Osteocyte (in vitro differentiated cells): ENCODE results near the gene GNAQ. TPM values are rescaled to one million over a fixed set of nuclear protein-coding genes. Genes with fewer than 3 reads are reported as not detected.

Experiments used
- DNase-seq: peaks from one replicate; pipeline ENCODE4 v3.0.0; 2021; ENCODE audit warnings: mixed read lengths; ENCODE audit not compliant: unreplicated experiment; ENCODE audit errors: extremely low spot score
- H3K27ac Mint-ChIP-seq: one replicate; pipeline ENCODE4 v1.8.0; 2021; ENCODE audit warnings: mild to moderate bottlenecking, mixed read lengths; ENCODE audit not compliant: unreplicated experiment
- H3K27me3 Mint-ChIP-seq: one replicate; pipeline ENCODE4 v1.8.0; 2021; ENCODE audit warnings: mixed read lengths; ENCODE audit not compliant: unreplicated experiment
- H3K36me3 Mint-ChIP-seq: one replicate; pipeline ENCODE4 v1.8.0; 2021; ENCODE audit warnings: mixed read lengths; ENCODE audit not compliant: unreplicated experiment
- H3K4me1 Mint-ChIP-seq: one replicate; pipeline ENCODE4 v1.8.0; 2021; ENCODE audit warnings: mixed read lengths; ENCODE audit not compliant: unreplicated experiment
- H3K4me3 Mint-ChIP-seq: one replicate; pipeline ENCODE4 v1.8.0; 2021; ENCODE audit warnings: mild to moderate bottlenecking, moderate library complexity, mixed read lengths; ENCODE audit not compliant: unreplicated experiment
- H3K9me3 Mint-ChIP-seq: one replicate; pipeline ENCODE4 v1.8.0; 2021; ENCODE audit warnings: mixed read lengths; ENCODE audit not compliant: unreplicated experiment
- total RNA-seq: library from RNA; stranded (reverse); gene quantifications from 2 replicates; pipeline ENCODE4 v1.2.1, GENCODE V29; 2021
- TF ChIP-seq, protein P1 (sequence below): fragments of 200-600 bp; sonication (generic); IDR thresholded peaks from 2 replicates; pipeline ENCODE4 v1.5.0; 2021; ENCODE audit warnings: antibody characterized with exemption, mild to moderate bottlenecking, moderate library complexity

The GNAQ gene
- total RNA-seq, 1 donor from 2014 or later = 65.9 TPM

DNA sequence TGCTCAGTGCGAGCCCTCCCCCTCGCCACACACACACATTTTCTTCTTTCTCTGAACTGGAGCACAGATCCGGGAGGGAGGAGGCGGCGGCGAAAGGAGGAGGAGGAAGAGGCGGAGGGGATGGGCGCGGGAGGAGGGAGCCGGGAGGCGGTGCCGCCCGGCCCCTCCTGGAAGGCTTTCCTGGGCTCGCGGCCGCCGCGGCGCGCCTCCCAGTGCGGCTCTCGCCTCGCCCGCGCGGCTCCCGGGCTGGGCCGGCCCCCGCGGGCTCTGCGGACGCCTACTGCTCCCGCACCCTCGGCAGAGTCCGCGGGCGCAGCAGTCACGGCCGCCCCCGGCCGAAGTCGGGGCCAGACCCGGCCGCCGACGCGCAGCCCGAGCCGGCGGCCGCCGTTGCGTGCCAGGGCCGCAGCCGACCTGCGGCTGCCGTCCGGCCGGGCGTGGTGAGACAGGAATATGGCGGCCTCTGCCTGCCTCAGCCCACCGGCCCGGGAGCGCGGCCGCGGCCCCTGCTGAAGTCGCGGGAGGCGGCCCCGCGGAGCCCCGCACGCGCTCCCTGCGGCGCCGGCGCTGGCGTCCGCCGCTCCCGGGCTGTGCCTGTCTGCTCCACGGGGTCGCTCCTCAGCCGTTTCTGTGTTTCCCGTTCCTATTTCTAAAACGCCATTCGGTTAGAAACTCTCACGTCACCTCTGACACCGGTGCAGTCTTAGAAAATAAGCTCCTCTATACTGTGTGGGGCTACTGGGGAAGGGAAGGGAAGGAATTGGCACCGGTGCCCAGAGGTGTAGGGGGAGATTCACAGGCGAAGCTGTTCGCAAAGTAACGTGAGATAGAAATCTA, 500 bp upstream of the GNAQ start:
- Mint-ChIP-seq H3K4me1 (peaks cover 40% of the 10 kb centered on the region), H3K27ac (peak overlapping the region; percentile 96), H3K9me3 (no peaks in the 10 kb centered on the region), H3K27me3 (no peaks in the 10 kb centered on the region), H3K36me3 (no peaks in the 10 kb centered on the region), H3K4me3 (peak overlapping the region; percentile 90)
- DNase-seq = peak; percentile 96
- TF ChIP-seq, protein P1, sequence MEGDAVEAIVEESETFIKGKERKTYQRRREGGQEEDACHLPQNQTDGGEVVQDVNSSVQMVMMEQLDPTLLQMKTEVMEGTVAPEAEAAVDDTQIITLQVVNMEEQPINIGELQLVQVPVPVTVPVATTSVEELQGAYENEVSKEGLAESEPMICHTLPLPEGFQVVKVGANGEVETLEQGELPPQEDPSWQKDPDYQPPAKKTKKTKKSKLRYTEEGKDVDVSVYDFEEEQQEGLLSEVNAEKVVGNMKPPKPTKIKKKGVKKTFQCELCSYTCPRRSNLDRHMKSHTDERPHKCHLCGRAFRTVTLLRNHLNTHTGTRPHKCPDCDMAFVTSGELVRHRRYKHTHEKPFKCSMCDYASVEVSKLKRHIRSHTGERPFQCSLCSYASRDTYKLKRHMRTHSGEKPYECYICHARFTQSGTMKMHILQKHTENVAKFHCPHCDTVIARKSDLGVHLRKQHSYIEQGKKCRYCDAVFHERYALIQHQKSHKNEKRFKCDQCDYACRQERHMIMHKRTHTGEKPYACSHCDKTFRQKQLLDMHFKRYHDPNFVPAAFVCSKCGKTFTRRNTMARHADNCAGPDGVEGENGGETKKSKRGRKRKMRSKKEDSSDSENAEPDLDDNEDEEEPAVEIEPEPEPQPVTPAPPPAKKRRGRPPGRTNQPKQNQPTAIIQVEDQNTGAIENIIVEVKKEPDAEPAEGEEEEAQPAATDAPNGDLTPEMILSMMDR = no peak

DNA sequence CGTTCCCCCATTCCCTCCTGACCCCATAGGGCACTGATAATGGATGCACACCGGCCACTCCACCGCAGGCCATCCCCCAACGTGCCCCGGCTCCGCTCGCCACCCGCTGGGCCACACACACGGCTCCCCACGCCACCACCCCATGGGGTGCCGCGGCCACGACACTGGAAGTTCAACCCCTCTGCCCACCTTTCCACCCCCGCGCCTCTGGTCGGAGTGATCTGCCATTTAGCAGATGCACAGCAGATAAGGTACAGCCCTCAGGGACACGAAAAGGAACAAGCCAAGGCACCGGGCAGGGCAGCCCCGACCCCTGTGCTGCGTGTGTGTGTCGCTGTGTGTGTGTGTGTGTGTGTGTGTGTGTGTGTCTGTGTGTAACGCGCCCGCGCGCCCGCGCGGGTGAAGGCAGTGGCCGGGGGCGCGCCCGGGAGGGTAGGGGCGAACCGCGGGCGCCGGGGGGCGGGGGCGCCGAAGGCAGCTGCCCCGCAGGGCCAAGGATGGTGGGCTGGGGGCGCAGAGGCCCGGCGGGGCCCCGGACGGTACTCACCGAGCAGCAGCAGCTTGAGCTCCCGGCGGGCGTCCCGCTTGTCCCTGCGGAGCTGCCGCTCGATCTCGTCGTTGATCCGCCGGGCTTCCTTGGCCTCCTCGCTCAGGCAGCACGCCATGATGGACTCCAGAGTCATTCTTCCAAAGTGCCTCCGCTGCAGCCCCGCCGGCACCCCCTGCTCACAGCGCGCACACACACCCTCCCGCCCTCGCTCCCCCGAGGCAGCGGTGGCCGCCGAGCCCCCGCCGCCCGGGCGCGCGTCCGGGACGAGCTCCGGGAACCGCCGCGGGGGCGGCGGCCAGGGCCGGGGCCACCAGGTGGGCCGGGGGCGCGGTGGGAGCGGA, 813 bp downstream of the GNAQ start:
- Mint-ChIP-seq H3K27ac (peak overlapping the region; percentile 92), H3K4me1 (peaks cover 53% of the 10 kb centered on the region), H3K27me3 (no peaks in the 10 kb centered on the region), H3K9me3 (no peaks in the 10 kb centered on the region), H3K4me3 (peak overlapping the region; percentile 96), H3K36me3 (no peaks in the 10 kb centered on the region)
- TF ChIP-seq, protein P1 = no peak
- no peak for DNase-seq

DNA sequence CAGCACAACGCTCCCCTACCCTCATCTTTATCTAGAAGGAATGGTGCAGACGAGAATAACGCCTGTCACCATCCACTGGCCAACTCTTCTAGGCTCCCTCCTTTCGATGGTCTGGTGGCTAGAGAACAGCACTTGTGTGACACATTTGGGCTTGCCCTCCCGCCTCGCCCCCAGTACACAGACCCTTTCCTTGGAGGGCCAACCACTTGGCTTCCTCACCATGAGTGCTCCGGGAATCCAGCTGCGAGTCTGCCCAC, 1.4 kb downstream of the GNAQ start:
- Mint-ChIP-seq H3K27me3 (no peaks in the 10 kb centered on the region), H3K4me1 (peaks cover 57% of the 10 kb centered on the region), H3K9me3 (no peaks in the 10 kb centered on the region), H3K4me3 (peak overlapping the region; percentile 96), H3K27ac (peak overlapping the region; percentile 92), H3K36me3 (no peaks in the 10 kb centered on the region)
- DNase-seq = no peak
- TF ChIP-seq, protein P1 = no peak

- peaks cover 55% of the 10 kb centered on the region for H3K4me1 Mint-ChIP-seq
- DNase-seq = no peak
- no peaks in the 10 kb centered on the region for H3K36me3 Mint-ChIP-seq
- H3K9me3 Mint-ChIP-seq = no peaks in the 10 kb centered on the region
- H3K27ac Mint-ChIP-seq = peak overlapping the region; percentile 92
- peak overlapping the region; percentile 96 for H3K4me3 Mint-ChIP-seq
- H3K27me3 Mint-ChIP-seq = no peaks in the 10 kb centered on the region
- TF ChIP-seq, protein P1 = no peak
Observed at GRCh38 chr9:78029551-78030295, 1.9 kb downstream of the GNAQ start.
